ENCODE data around the gene CDH4.
"Not testable (repeated sequence)": the region's sequence is repeated elsewhere in the genome, so short reads cannot be mapped to it uniquely, and the experiment has no call there.

Gene CDH4

DNA sequence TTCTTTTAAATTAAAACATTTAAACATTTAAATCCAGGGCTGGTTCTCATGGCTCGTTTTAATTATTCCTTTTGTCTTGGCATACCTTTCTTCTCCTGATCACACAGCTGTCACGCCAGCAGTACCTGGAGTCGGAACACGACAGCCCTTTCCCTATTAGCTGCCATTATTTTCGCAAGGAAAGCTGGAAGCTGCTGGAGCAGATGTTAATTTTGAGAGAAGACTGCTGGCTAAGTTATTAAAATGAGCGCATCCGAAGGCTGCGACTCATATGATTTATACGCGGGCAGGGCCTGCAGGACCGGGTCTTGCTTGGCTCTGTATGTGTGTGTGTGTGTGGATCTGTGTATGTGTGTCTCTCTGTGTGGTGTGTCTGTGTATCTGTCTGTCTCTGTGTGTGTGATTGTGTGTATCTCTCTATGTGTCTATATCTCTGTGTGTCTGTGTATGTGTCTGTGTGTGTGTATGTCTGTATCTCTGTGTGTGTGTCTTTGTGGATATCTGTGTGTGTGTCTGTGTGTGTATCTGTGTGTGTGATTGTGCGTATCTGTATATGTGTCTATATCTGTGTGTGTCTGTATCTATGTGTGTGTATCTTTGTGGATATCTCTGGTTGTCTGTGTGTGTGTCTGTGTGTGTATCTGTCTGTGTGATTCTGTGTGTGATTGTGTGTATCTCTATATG lies 191.5 kb downstream of the CDH4 start:
- DNase-seq, result no peak

DNA sequence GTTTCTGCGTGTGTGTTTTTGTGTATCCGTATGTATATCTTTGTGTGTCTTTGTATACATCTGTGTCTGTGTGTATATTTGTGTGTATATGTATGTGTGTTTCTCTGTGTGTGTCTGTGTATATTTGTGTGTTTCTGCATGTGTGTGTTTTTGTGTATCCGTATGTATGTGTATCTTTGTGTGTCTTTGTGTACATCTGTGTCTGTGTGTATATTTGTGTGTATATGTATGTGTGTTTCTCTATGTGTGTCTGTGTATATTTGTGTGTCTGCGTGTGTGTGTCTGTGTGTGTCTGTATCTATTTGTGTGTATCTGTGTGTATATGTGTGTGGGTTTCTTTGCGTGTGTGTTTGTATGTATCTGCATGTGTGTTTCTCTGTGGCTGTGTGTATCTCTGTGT lies 192.6 kb downstream of the CDH4 start:
- no peak for DNase-seq

DNA sequence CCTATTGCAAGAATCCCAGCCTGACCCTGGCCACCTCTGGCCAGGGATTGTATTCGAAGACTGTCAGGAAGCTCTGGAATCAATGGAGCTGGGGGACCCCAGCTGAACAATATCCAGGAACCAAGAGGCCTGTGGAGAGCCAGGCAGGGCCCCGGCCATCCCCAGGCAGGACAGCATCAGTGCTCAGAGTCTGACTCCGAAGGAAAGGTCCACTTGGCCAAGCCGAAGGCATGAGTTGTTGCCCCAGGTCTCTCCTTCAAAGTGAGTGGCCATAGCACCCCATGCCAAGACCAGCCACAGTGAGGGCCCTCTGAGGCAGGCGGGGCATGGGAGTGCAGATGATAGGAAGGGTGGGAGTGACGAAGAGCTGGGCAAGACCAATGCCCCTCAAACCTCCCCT lies 193.1 kb downstream of the CDH4 start:
- no peak for DNase-seq

DNA sequence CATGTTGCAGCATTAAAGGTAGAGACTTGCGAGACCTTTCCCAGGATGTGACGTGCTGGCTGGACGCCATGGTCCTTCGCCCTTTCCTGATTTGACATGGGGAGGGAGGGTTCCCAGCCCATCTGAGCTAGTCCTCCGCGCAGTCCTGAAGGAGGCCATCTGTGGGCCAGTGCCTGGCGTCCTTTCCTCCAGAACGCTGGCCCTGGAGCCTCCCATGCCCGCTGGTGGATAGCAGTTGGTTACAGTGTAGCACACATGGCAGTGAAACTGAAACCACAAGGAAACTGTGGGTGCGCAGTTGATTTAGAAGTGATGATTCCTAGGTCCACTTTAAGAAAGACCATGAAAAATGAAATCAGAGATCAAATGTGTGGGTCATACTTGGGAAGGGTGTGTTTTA lies 193.7 kb downstream of the CDH4 start:
- no peak for DNase-seq

DNA sequence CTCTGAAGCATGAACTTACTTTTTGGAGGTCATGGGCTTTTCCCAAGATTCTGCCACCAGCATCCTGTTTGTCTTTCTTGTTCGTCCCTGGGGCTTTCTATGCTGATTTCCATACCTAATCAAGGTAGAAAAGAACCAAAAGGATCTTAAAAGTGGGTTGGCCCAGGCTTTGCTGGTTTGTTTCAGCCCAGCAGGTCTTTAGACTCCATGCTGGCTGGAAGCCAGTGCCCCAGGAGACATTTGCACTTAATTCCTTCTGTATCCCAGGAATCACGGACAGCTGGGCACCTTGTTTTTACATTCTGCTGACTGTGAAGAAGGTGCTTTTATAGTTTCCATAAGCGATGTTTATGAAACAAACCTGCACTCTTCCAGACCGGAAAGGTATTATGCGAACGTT lies 195.9 kb downstream of the CDH4 start:
- DNase-seq, result no peak

DNA sequence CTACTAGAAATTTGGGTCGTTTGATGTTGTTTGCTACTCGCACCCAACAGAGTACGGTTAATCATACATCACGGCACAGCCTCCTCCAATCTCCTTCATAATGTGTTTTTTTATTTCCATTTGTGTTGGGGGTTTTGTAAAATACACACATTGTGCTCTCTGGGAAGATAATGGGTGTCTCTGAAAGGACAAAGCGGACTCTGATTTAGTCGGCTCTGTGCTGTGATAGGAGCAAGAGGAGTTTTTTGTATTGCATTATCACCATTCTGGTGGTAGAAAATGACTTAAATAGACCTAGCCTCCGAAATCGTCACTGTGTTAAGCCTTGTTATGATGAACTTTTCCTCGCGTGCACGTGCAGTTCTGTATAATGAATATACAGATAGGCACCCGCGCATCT lies 196.3 kb downstream of the CDH4 start:
- DNase-seq, result no peak

DNA sequence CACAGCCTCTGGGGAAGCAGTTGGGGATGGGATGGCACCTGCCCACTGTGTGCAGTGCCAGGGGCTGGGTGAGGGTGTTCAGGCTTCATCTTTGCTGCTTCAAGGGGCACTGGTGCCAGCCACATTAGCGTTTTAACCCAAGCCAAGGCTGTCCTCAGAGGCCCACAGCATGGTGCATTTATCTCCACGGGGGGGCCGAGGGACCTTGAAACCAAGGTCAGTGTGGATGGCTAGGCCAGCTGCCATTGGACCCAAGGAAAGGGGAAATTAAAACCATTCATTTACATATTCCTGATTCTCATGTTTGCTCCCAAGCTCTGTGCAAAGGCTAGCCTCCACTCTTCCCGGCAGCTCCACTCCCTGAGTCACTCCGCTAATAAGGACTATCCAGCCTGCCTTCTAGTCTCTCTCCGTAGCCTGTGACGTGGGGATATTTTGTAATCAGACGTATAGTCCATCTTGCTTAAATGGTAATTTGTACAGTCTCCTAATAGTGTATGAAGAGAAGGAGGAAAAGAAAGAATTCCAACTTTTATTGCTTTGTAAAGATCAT lies 197.1 kb downstream of the CDH4 start:
- no peak for DNase-seq

DNA sequence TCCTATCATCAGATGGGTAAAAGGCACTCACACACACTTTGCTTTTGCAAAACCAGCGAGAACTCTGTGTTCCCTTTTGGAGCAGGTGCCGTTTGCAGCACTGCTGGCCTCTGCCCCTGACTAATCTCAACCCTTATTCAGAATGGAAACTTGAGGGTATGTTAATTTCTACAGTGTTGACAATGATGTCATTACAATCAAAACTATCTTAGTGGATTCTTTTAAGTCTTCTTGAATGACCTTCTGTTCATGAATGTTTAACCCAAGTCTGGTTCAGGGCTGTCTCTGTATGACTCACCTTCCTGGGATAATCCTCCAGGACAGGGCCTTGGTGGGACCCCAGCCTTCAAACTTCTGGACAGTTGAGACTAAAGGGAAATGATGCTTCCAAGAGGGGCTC lies 197.9 kb downstream of the CDH4 start:
- no peak for DNase-seq

DNA sequence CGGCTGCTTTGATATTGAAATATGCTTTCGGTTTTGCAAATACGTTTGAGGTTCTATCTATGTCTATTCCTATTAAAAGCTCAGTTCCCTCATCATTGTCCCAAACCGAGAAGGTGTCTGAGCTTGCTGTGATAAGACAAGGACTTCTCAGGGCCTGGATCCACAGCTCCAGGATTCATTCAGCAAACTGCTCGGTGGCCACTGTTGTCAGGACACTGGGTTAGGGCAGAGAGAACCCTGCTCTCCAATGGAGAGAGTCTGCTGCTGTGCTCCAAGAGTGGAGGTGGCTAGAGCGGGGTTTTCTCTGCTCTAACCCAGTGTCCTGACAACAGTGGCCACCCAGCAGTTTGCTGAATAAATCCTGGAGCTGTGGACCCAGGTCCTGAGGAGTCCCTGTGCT lies 198.5 kb downstream of the CDH4 start:
- DNase-seq, result no peak

DNA sequence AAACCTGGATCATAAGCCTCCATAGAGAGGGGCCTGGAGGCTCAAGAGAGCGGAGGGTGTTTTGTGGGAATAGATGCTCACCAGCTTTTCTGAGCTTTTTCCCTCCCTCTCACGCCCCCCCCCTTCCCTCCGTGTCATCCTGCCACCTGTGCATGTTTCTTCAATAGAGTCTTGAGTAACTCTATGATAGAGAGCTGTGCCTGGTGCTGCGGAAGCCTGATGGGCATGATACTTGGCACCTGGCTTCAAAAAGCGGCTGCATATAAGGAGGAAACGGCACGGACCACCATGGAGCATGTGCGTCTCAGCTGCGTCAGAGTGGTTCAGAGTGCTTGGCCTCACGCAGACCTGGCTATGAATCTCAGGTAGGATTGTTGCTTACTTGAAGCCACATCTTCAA lies 198.9 kb downstream of the CDH4 start:
- no peak for DNase-seq

DNA sequence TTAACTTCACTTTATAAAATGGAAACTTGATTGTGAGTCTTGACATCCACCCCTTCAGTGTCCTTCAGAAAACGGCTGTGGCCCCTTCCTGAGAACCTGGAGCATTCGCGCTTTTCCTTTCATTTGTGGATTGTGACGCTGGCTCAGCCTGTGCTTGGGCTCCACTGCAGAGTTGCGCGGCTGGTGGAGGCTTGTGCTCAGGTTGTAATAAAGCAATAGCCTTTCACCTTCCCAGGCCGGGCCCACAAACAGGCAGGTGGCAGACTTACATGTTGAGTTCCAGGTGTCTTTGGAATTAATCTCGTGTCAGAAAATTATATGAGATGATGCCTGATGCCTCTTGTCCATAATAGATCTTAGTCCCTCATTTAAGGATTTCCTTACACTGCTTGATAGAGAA lies 199.9 kb downstream of the CDH4 start:
- DNase-seq, result no peak

DNA sequence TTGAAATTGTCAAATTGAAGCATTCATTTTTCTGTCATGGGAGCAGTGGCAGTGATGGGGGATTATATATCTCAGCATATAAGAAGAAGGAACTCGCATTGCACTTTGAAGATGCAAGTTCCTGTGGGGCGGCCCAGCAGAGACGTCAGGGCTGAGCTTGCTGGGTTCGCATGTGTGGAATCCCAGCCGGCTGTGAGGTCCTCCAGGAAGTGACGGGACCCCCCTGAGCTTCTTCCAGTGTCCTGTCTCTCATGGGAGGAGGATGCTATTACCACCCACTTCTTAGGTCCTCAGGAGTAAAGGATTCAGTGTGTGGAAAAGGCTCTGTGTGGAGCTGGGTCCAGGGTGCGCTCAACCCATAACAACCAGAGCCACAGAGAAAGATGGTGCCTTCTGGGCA lies 201.2 kb downstream of the CDH4 start:
- no peak for DNase-seq

DNA sequence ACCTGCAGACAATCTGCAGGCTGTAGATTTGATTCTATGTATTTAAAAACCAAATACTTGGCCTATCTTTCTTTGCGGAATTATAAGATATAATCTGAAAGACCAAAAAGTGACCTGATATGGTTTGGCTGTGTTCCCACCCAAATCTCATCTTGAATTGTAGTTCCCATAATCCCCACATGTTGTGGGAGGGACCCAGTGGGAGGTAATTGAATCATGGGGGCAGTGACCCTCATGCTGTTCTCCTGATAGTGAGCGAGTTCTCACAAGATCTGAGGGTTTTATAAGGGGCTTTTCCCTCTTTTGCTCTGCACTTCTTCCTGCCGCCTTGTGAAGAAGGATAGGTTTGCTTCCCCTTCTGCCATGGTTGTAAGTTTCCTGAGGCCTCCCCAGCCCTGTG lies 201.6 kb downstream of the CDH4 start:
- DNase-seq, result not testable (repeated sequence)

DNA sequence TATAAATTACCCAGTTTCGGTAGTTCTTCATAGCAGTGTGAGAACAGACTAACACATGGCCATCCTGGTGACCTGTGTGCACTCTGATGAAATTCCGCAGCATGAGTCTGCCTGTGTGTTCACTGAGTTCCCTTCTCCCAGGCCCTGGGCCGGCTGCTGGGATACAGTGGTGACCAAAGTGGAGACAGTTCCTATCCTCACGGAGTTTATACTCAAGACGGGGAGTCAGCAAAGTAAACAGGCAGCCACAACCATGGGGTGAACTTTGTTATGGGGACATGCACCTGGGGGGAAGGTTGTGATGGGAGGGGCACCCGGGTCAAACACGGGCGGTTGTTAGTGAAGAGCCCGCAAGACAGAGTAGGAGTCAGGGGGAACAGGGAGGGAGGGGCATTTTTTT lies 202.0 kb downstream of the CDH4 start:
- DNase-seq, result no peak

DNA sequence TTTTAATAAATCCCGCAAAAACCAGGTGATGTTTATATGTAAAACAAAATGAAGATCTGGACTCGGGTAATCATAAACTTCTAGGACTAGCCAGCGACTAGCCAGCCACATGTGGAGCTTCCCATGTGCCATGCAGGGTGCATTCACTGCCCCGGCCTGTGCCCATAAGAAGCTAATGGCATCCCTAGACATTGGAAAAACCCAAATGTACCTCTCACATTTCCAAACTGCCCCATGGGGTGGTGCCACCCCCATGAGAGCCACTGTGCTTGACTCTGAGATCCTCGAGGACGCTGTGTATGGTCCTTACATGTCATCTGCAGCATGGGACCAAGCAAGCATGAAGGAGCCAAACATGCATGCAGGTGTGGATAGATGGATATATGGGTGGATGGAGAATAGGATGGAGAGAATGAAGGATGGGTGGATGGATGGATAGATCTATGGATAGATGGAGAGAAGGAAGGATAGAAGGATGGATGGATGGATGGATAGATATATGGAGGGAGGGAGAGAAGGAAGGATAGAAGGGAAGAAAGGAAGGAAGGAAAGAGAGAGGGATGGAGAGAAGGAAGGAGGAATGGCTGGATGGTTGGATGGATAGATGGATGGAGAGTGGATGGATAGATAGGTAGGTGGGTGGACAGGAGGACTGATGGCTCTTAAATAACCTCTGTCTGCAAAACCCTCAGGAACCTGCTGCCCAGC lies 203.6 kb downstream of the CDH4 start:
- no peak for DNase-seq

DNA sequence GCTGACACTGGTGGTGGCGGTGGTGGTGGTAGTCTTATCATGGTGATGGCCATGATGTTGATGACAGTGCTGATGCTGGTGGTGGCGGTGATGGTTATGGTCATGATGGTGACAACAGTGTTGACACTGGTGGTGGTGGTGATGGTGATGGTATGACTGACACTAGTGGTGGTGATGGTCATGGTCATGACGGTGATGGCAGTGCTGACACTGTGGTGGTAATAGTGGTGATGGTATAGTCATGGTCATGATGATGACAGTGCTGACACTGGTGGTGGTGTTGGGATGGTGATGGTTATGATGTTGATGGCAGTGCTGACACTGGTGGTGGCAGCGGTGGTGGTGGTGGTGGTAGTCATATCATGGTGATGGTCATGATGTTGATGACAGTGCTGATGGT lies 205.7 kb downstream of the CDH4 start:
- DNase-seq, result no peak

DNA sequence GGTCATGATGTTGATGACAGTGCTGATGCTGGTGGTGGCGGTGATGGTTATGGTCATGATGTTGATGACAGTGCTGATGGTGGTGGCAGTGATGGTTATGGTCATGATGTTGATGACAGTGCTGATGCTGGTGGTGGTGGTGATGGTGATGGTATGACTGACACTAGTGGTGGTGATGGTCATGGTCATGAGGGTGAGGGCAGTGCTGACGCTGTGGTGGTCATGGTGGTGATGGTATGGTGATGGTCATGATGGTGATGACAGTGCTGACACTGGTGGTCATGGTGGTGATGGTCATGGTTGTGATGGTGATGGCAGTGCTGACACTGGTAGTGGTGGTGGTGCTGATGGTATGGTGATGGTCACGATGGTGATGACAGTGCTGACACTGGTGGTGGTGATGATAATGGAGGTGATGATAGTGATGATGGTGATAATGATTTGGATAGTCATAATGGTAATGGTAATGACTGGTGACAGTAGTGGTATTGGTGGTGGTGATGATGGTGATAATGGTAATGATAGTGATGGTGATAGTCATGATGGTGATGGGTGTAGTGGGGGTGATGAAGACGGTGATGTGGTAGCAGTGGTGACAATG lies 206.2 kb downstream of the CDH4 start:
- DNase-seq, result no peak

DNA sequence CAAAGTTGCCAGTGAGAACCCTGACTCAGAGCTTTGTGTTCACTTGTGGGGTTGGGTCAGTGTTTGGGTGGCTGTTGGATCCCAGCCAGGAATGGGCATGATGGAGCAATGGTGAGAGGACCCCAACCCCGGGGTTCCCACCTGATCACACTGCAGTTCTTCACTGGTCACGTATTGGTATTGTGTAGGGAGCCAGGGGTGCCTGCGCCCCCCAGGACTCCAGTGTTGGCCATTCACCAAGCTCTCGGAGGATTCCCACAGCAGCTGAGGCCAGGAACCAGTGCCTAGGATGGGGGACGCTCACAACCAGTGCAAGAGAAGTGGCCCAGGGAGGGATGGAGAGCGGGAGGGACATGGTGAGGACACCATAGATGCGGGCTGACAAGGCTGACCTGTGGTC lies 207.2 kb downstream of the CDH4 start:
- DNase-seq, result no peak

DNA sequence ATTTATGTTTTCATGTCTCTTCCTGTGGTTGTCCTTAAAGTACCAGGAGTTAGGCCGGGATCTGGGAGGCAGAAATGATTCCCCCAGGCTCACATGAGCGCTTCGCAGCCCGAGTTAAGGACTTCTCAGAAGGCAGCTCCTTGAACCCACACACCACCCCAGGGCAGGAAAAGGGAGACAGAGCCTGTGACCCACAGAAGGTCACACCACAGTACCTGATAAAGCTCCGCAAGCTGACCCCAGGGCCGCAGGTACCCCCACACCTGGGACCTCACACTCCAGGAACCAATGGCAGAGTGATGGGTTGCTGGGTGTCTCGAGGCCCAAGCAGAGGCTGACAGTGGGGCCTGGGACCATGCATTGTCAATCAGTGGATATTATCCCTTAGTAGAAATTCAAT lies 207.6 kb downstream of the CDH4 start:
- DNase-seq, result no peak

DNA sequence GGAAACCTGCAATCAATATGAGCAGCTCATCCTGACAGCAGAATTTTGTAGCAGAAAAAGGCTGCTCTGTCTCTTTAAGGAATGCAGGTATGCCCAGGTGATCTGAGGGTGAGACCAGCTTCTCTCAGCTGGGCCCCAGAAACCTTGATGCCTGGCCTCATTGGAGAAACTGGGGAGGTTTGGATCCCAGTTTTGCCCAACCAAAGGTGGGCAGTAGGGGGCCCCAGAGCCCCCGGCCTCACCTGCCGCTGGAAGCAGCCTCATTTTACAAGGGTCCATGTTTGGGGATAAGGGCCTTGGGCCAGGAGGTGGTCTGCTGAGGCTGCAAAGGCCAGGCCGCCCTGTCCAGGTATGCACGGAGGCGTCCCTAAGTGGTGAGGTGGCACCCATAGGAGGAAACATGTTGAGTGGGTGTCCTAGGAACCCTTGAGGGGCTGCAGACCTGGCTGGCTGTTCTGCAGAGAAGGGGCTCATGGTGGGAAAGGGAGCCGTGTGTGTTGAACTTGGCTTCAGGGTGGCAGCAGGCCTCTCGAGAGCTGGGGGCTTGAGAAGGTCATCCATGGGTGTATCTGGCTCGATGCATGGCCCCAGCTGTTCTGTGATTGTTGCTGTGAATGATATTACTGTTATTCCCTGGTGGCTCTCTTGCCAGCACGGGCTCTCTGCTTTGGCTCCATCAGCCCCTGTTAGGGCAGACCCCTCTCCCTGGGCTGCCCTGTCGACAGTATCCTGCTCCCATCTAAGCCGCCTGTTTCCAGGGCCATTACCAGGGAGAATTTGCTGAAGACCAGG lies 208.4 kb downstream of the CDH4 start:
- no peak for DNase-seq

DNA sequence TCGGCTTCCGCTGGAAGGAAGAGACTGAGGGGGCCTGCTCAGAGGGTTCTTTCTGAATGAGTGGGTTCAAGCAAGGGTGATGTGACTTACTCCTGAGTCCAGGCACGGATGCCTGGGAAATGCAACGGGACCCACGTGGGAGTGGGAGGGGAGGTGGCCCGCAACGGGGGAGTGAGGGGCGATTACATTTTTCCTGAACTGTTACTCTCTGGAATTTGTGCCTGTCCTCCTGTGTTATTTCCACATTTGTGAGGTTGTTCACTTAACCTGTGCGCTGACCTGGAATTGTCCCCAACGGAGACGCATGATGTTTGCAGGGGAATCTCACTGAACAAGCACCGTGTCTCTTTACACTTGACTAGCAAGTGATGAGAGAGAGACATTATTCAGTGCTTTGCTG lies 209.4 kb downstream of the CDH4 start:
- DNase-seq, result no peak

DNA sequence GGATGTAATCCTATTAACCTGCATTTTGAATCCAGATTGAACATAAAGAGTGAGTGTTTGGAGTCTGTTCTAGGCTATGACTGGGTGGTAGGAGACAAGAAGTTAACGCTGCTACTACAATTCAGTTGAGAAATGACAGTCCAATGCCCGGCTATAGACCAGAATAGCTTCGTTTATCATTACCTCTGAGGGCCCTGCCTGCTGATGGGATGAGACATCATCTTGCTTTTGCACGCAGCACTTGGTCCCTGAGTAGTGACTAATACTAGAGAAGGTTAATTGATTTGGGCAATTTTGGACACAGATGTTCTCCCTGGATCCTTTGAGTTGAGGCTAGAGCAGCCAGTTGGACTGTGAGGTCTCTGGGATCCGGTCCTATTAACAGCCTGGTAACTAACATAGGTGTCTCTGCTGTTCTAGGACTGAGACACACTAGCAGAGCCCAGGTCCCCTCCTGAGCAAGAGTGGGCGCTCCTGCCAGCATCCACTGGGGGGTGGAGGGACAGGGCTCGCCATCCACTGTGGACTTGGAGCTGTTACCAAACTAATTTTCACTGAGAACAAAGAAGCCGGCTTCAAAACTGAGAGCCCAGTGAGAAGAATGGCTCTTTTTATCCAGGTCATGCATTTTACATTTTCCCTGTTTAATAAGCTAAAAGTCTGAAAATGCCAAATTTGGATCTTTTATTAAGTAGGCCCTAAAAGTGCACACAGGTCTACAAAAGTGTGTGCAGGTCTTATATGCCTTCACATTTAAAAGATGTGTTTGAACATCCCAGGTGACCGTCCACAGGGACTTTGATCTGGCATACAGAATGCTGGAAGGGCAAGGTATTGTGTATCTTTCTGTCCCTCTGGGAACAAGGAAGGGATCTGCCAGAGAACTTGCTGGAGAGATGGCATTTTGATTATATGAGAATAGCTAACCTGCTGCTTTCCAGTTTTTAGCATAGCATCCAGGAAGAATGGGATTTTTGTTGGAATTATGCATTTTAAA lies 212.5 kb downstream of the CDH4 start:
- no peak for DNase-seq

All from SIG-M5 (cell line).